GM18508 (cell line): ENCODE data around the gene TNFRSF12A.
A peak's percentile ranks its signal among the peaks of the same experiment; 100 is the strongest.

ENCODE experiments used
- ATAC-seq: cut with Tn5 transposase; IDR thresholded peaks from one replicate; pipeline ENCODE4 v1.9.1; 2021; ENCODE audit warnings: moderate number of reproducible peaks; ENCODE audit not compliant: insufficient read depth, unreplicated experiment

Gene TNFRSF12A

GRCh38 chr16:3023669-3024478 is 3.7 kb downstream of the TNFRSF12A start, which contains the start of the genes HCFC1R1 and THOC6:
Gene HCFC1R1, minus strand, starts transcription at chr16:3023942. Its CDS starts 1 bp downstream, at chr16:3023941.
Gene THOC6, plus strand, starts transcription at chr16:3024035. Its CDS starts 292 bp downstream, at chr16:3024327.
- ATAC-seq, result peak; percentile 63

GRCh38 chr16:3025032-3026002 is 5.1 kb downstream of the TNFRSF12A start:
- ATAC-seq, result no peak

- ATAC-seq, result no peak
Measured at GRCh38 chr16:3026003-3026378, 5.8 kb downstream of the TNFRSF12A start.

GRCh38 chr16:3026609-3027488 is 6.7 kb downstream of the TNFRSF12A start:
- ATAC-seq, result no peak

GRCh38 chr16:3027489-3027795 is 7.3 kb downstream of the TNFRSF12A start:
- ATAC-seq, result no peak

GRCh38 chr16:3027983-3028715 is 8.0 kb downstream of the TNFRSF12A start:
- ATAC-seq, result no peak

GRCh38 chr16:3028716-3029319 is 8.7 kb downstream of the TNFRSF12A start:
- no peak for ATAC-seq

- no peak for ATAC-seq
Measured at GRCh38 chr16:3029491-3030221, 9.5 kb downstream of the TNFRSF12A start.

- ATAC-seq, result no peak
Measured at GRCh38 chr16:3030222-3031212, 10.3 kb downstream of the TNFRSF12A start.

- ATAC-seq, result no peak
Measured at GRCh38 chr16:3032624-3033023, 12.5 kb downstream of the TNFRSF12A start.

GRCh38 chr16:3035289-3035971 is 15.3 kb downstream of the TNFRSF12A start:
- ATAC-seq, result no peak

- ATAC-seq, result no peak
Measured at GRCh38 chr16:3035972-3036725, 16.0 kb downstream of the TNFRSF12A start.

- ATAC-seq, result no peak
Measured at GRCh38 chr16:3036726-3037315, 16.7 kb downstream of the TNFRSF12A start, which contains the start of gene BICDL2. Gene BICDL2, minus strand, starts transcription at chr16:3036944. Its CDS starts 1,448 bp downstream, at chr16:3035496.

GRCh38 chr16:3038256-3038655 is 18.1 kb downstream of the TNFRSF12A start:
- no peak for ATAC-seq

GRCh38 chr16:3038896-3039295 is 18.7 kb downstream of the TNFRSF12A start:
- ATAC-seq, result no peak

- no peak for ATAC-seq
Measured at GRCh38 chr16:3042376-3042775, 22.2 kb downstream of the TNFRSF12A start.
